ENCODE results near the gene BRDT. TPM values are rescaled to one million over a fixed set of nuclear protein-coding genes. Genes with fewer than 3 reads are reported as not detected.

The BRDT gene
- polyA plus RNA-seq, 2 donors, result not detected

DNA sequence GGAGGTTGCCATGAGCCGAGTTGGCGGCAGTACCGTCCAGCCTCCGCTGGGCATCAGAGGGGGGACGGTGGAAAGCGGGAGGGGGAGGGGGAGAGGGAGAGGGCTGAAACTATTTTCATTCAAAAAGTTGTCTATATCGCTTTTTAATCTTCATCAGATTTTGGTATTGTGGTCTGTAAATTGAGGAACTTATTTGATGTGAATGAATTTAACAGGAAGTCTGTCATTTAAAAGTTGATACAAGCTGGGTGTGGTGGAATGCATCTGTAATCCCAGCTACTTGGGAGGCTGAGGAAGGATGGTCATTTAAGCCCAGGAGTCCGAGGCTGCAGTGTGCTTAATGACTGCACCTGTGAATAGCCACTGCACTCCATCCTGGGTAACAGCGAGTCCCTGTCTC is 77.6 kb downstream of the BRDT start:
- no peaks in the 10 kb centered on the region for H3K27me3 ChIP-seq (ENCODE audit: control insufficient read depth in 1 of 2, insufficient read depth in 2 of 2, low read length in 2 of 2)
- peaks cover 0 to 2% of the 10 kb centered on the region in 2 donors for H3K4me1 ChIP-seq (ENCODE audit: control insufficient read depth in 2 of 2, insufficient read depth in 2 of 2, low read length in 1 of 2)
- no peak overlapping the region for H3K27ac ChIP-seq (ENCODE audit: low read depth in 2 of 2, low read length in 1 of 2)
- no peak overlapping the region for H3K4me3 ChIP-seq (ENCODE audit: low read depth in 1 of 2, low read length in 2 of 2)
- H3K9me3 ChIP-seq (ENCODE audit: control insufficient read depth in 2 of 2, insufficient read depth in 1 of 2, low read depth in 1 of 2, low read length in 1 of 2), result peaks cover 0 to 2% of the 10 kb centered on the region in 2 donors
- H3K36me3 ChIP-seq (ENCODE audit: control insufficient read depth in 2 of 2, insufficient read depth in 2 of 2, low read length in 1 of 2), result no peaks in the 10 kb centered on the region
- WGBS, 2 donors, result 89 to 91% methylated on average over 9 of the region's 9 CpGs

DNA sequence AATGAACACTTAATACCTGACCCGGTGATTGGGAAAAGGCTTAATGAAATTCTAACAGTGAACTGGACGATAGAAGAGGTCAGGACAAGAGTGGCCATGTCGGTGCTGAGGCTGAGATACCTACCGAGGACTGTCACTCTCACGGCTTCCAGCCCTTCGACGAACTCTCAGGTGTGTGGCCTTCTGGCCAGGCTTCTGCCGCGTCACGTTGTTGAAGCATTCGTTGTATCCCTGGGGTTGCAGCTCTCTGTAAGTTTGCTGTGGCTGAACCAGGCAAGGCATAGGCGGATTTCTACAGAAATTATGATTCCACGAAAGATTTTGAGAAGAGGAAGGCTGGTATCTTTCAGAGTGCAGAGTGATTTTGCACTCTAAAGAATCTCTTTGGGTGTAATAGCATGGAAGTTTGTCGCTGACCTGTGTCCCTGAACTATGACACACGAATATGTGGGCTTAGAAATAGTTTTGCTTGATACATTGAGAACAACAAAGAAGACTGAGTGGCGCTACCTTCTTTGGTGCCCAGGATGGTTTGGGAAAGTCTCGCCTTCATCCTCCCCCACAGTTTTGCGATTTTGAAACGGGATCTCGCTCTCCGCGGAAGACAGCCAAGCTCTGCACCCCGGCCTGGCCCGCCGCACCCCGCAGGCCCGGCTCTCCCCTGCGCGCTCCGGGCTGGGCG is 80.2 kb downstream of the BRDT start:
- Histone ChIP-seq H3K4me1 (ENCODE audit: control insufficient read depth in 2 of 2, insufficient read depth in 2 of 2, low read length in 1 of 2) (peaks cover 0 to 2% of the 10 kb centered on the region in 2 donors), H3K36me3 (ENCODE audit: control insufficient read depth in 2 of 2, insufficient read depth in 2 of 2, low read length in 1 of 2) (no peaks in the 10 kb centered on the region), H3K4me3 (ENCODE audit: low read depth in 1 of 2, low read length in 2 of 2) (peak overlapping the region; percentile 39 to 48), H3K27me3 (ENCODE audit: control insufficient read depth in 1 of 2, insufficient read depth in 2 of 2, low read length in 2 of 2) (no peaks in the 10 kb centered on the region), H3K27ac (ENCODE audit: low read depth in 2 of 2, low read length in 1 of 2) (no peak overlapping the region), H3K9me3 (ENCODE audit: control insufficient read depth in 2 of 2, insufficient read depth in 1 of 2, low read depth in 1 of 2, low read length in 1 of 2) (no peaks in the 10 kb centered on the region)
- 40 to 42% methylated on average over 31 of the region's 31 CpGs for WGBS, 2 donors

DNA sequence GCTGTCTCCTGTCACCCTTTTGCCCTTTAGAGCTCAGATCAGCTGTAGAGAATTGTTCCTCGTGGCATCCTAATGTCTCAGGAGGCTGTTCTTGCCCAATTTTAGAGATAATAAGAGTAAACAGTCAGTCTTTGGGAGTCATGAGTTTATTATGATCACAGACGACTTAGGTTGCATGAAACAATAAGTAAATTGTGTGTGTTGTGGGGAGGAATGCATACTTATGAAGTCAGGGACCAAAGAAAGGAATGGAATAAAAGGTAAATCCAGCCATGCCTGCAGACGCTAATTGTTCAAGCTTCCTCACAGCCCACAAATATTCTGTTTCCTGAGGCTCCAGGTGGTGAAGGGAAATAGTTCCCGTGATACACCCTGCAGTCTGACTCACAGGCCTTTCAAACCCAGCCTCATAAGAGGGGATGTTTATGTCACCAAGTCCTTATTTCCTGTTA is 81.5 kb downstream of the BRDT start:
- Histone ChIP-seq H3K4me3 (ENCODE audit: low read depth in 1 of 2, low read length in 2 of 2) (peak overlapping the region in 1 of 2 donors; percentile 39), H3K9me3 (ENCODE audit: control insufficient read depth in 2 of 2, insufficient read depth in 1 of 2, low read depth in 1 of 2, low read length in 1 of 2) (no peaks in the 10 kb centered on the region), H3K27ac (ENCODE audit: low read depth in 2 of 2, low read length in 1 of 2) (no peak overlapping the region), H3K27me3 (ENCODE audit: control insufficient read depth in 1 of 2, insufficient read depth in 2 of 2, low read length in 2 of 2) (no peaks in the 10 kb centered on the region), H3K4me1 (ENCODE audit: control insufficient read depth in 2 of 2, insufficient read depth in 2 of 2, low read length in 1 of 2) (peaks cover 0 to 2% of the 10 kb centered on the region in 2 donors), H3K36me3 (ENCODE audit: control insufficient read depth in 2 of 2, insufficient read depth in 2 of 2, low read length in 1 of 2) (no peaks in the 10 kb centered on the region)
- 30 to 33% methylated on average over 4 of the region's 4 CpGs for WGBS, 2 donors

DNA sequence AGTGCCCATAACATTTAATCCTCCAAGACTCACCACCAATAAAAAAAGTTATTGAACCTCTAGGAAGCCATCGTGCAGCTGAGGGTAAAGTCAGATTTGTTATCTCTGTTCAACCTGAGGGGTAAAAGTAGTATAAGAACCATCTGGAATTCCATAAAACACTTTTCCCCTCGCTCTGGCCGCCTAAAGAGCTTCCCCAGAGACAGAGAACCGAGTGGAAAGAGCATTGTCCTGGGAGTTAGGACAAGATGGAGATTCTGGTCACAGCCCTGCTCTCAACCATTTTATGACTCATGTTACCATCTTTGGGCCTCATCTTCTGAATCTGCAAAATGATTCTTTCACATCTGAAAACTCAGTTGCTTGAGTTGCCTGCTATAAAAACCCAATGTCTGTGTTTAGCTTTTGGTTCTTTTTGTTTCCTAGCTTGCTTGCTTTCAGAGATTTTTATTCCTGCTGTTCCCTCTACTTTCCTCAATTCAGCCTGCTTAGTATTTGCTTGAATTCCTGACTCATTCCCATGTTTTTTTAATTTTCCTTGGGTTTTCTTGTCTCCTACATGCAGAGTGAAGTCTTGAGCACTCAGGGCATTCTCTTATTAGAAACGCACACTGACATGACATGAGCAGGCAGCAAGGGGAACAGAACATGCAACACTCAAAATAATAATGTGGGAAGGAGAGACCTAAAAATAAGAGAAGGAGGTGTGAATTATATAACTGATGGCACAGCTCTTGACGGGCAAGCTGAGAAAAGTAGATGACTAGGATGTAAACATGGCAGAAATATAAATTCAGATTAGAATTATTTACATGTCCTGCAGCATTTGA is 82.3 kb downstream of the BRDT start:
- no peak overlapping the region for H3K4me3 ChIP-seq (ENCODE audit: low read depth in 1 of 2, low read length in 2 of 2)
- no peaks in the 10 kb centered on the region for H3K9me3 ChIP-seq (ENCODE audit: control insufficient read depth in 2 of 2, insufficient read depth in 1 of 2, low read depth in 1 of 2, low read length in 1 of 2)
- no peaks in the 10 kb centered on the region for H3K36me3 ChIP-seq (ENCODE audit: control insufficient read depth in 2 of 2, insufficient read depth in 2 of 2, low read length in 1 of 2)
- no peak overlapping the region for H3K27ac ChIP-seq (ENCODE audit: low read depth in 2 of 2, low read length in 1 of 2)
- peaks cover 0 to 2% of the 10 kb centered on the region in 2 donors for H3K4me1 ChIP-seq (ENCODE audit: control insufficient read depth in 2 of 2, insufficient read depth in 2 of 2, low read length in 1 of 2)
- 82 to 88% methylated on average over 6 of the region's 6 CpGs for WGBS, 2 donors
- H3K27me3 ChIP-seq (ENCODE audit: control insufficient read depth in 1 of 2, insufficient read depth in 2 of 2, low read length in 2 of 2), result no peaks in the 10 kb centered on the region

DNA sequence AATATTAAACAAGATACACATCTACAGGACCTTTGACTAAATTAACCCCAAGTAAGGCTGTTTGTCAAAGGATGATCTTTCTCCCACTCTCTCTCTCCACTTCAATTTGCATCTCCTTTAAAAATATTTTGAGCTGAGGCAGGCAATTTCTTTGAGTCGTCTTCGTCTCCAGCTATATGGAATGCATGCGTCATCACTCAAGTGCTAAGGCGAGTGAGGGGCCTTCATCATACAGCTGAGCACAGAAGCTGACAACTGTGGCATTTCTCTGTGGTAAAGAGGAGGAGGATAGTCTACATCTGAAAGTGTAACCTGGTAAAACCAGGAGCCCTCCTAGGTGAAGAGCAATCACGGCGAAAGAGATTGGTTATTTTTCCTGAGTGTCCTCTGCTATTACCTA is 88.2 kb downstream of the BRDT start:
- no peaks in the 10 kb centered on the region for H3K27me3 ChIP-seq (ENCODE audit: control insufficient read depth in 1 of 2, insufficient read depth in 2 of 2, low read length in 2 of 2)
- no peak overlapping the region for H3K27ac ChIP-seq (ENCODE audit: low read depth in 2 of 2, low read length in 1 of 2)
- no peaks in the 10 kb centered on the region for H3K9me3 ChIP-seq (ENCODE audit: control insufficient read depth in 2 of 2, insufficient read depth in 1 of 2, low read depth in 1 of 2, low read length in 1 of 2)
- H3K36me3 ChIP-seq (ENCODE audit: control insufficient read depth in 2 of 2, insufficient read depth in 2 of 2, low read length in 1 of 2), result no peaks in the 10 kb centered on the region
- H3K4me1 ChIP-seq (ENCODE audit: control insufficient read depth in 2 of 2, insufficient read depth in 2 of 2, low read length in 1 of 2), result no peaks in the 10 kb centered on the region
- WGBS, 2 donors, result 80 to 83% methylated on average over 6 of the region's 6 CpGs
- no peak overlapping the region for H3K4me3 ChIP-seq (ENCODE audit: low read depth in 1 of 2, low read length in 2 of 2)

DNA sequence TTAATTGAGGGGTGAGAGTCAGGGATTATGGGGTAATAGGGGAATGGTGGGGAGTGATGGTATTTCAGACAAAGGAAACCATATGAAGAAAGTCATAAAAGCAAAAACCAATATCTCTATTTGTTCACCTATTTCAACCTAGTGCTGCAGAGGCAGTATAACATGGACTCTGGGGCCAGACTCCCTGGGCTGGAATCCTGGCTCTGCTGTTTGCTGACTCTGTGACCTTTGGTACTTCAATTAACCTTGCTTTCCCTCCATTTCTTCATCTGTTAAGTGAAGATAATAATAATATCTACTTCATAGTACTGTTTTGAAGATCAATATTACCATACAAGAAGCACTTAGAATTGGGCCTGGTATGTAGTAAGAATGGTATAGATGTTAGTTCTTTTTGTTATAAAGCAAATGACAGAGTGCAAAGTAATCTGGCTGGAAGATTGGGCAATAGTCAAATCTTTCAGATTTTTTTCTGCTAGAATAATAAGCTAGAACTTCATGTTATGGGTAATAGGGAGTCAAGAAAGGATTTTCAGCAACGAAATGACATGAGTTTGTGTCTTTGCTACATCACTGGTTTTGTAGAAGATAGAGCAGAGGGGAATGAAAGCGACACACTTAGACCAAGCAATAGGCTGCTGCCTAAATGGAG is 89.6 kb downstream of the BRDT start:
- Histone ChIP-seq H3K9me3 (ENCODE audit: control insufficient read depth in 2 of 2, insufficient read depth in 1 of 2, low read depth in 1 of 2, low read length in 1 of 2) (no peaks in the 10 kb centered on the region), H3K27ac (ENCODE audit: low read depth in 2 of 2, low read length in 1 of 2) (no peak overlapping the region), H3K36me3 (ENCODE audit: control insufficient read depth in 2 of 2, insufficient read depth in 2 of 2, low read length in 1 of 2) (no peaks in the 10 kb centered on the region), H3K4me3 (ENCODE audit: low read depth in 1 of 2, low read length in 2 of 2) (no peak overlapping the region), H3K4me1 (ENCODE audit: control insufficient read depth in 2 of 2, insufficient read depth in 2 of 2, low read length in 1 of 2) (no peaks in the 10 kb centered on the region), H3K27me3 (ENCODE audit: control insufficient read depth in 1 of 2, insufficient read depth in 2 of 2, low read length in 2 of 2) (no peaks in the 10 kb centered on the region)
- 81 to 86% methylated on average over 2 of the region's 2 CpGs for WGBS, 2 donors

DNA sequence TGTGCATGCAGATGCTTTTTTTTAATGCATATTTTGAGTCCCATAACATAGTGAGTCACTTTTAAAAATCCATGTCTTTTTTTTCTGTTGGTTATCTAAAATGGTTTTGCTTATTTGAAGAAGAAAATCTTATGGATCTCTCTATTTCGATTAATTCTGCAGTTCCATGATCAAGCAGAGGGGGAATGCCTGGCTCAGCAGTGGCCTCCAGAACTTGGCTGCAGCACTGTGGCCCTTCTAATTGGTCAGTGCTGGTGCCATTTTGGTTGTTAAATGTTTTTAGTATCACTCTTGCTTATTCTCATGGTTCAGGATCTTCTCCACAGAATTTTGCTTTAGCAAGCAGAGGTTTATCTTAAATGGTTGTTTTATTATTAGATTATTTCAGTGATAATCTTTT is 91.8 kb downstream of the BRDT start:
- Histone ChIP-seq H3K36me3 (ENCODE audit: control insufficient read depth in 2 of 2, insufficient read depth in 2 of 2, low read length in 1 of 2) (no peaks in the 10 kb centered on the region), H3K27ac (ENCODE audit: low read depth in 2 of 2, low read length in 1 of 2) (no peak overlapping the region), H3K4me3 (ENCODE audit: low read depth in 1 of 2, low read length in 2 of 2) (no peak overlapping the region), H3K27me3 (ENCODE audit: control insufficient read depth in 1 of 2, insufficient read depth in 2 of 2, low read length in 2 of 2) (no peaks in the 10 kb centered on the region), H3K9me3 (ENCODE audit: control insufficient read depth in 2 of 2, insufficient read depth in 1 of 2, low read depth in 1 of 2, low read length in 1 of 2) (no peaks in the 10 kb centered on the region), H3K4me1 (ENCODE audit: control insufficient read depth in 2 of 2, insufficient read depth in 2 of 2, low read length in 1 of 2) (no peaks in the 10 kb centered on the region)
- WGBS, 2 donors, result 90 to 91% methylated on average over 1 of the region's 1 CpG

DNA sequence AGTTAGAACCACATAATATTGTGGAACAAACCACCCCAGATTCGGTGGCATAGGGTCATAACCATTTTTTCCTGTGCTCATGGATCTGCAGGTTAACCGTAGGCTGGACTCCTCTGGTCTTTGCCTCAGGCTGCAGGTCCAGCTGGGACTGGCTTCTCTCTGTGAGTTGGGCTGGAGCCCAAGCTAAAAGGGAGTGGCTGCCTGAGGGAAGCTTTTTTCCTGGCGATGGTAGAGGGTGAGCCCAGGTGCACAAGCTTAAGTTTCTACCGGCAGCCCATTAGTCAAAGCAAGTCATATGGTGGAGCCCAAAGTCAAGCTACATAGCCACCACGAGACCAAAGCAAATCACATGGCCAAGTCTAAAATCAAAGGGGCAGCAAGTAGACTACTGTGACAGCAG is 94.4 kb downstream of the BRDT start:
- no peak overlapping the region for H3K27ac ChIP-seq (ENCODE audit: low read depth in 2 of 2, low read length in 1 of 2)
- no peaks in the 10 kb centered on the region for H3K27me3 ChIP-seq (ENCODE audit: control insufficient read depth in 1 of 2, insufficient read depth in 2 of 2, low read length in 2 of 2)
- no peaks in the 10 kb centered on the region for H3K9me3 ChIP-seq (ENCODE audit: control insufficient read depth in 2 of 2, insufficient read depth in 1 of 2, low read depth in 1 of 2, low read length in 1 of 2)
- no peaks in the 10 kb centered on the region for H3K4me1 ChIP-seq (ENCODE audit: control insufficient read depth in 2 of 2, insufficient read depth in 2 of 2, low read length in 1 of 2)
- H3K4me3 ChIP-seq (ENCODE audit: low read depth in 1 of 2, low read length in 2 of 2), result no peak overlapping the region
- WGBS, 2 donors, result 52 to 56% methylated on average over 5 of the region's 5 CpGs
- H3K36me3 ChIP-seq (ENCODE audit: control insufficient read depth in 2 of 2, insufficient read depth in 2 of 2, low read length in 1 of 2), result no peaks in the 10 kb centered on the region

DNA sequence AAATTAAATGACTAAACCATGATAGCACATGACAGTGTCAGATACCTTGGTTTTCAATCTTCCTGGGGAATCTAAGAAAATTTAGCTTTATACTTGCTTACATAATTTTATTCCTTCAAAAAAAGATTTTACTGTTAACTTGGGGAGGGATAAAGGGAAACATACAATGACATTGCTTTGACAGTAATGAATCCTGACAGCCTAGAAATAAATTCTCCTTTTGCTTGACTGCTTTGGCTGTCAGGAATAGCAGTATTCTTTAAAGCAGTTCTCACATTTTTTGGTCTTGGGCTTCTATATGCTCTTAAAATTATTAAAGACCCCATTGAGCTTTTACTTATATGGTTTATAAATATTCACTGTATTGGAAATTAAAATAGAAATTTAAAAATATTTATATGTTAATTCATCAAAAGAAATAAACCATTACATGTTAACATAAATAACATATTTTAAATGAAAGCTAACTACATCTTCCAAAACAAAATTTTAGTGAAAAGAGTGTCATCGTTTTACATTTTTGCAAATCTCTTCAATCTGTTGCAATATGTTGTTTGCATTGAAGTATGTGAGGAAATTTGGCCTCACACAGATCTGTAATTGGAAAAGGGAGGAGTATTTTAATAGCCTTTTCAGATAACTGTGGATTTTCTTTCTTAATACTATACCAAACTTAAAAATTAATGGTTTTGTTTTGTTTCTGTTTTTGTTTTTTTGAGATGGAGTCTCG is 96.7 kb downstream of the BRDT start:
- Histone ChIP-seq H3K27me3 (ENCODE audit: control insufficient read depth in 1 of 2, insufficient read depth in 2 of 2, low read length in 2 of 2) (no peaks in the 10 kb centered on the region), H3K4me3 (ENCODE audit: low read depth in 1 of 2, low read length in 2 of 2) (no peak overlapping the region), H3K27ac (ENCODE audit: low read depth in 2 of 2, low read length in 1 of 2) (no peak overlapping the region), H3K9me3 (ENCODE audit: control insufficient read depth in 2 of 2, insufficient read depth in 1 of 2, low read depth in 1 of 2, low read length in 1 of 2) (no peaks in the 10 kb centered on the region), H3K4me1 (ENCODE audit: control insufficient read depth in 2 of 2, insufficient read depth in 2 of 2, low read length in 1 of 2) (no peaks in the 10 kb centered on the region), H3K36me3 (ENCODE audit: control insufficient read depth in 2 of 2, insufficient read depth in 2 of 2, low read length in 1 of 2) (no peaks in the 10 kb centered on the region)
- WGBS, 2 donors, result 85 to 89% methylated on average over 2 of the region's 2 CpGs
